ENCODE results near the gene BEX3.

GRCh38 chrX:103382877-103383276 is 6.5 kb downstream of the BEX3 start:
- TF ChIP-seq CTCF (IDR thresholded peaks at IDR 0.05), result no peak
- no peak for TF ChIP-seq POLR2AphosphoS5 (IDR thresholded peaks at IDR 0.05)
- no peak for TF ChIP-seq POLR2A (IDR thresholded peaks at IDR 0.05)
